IMR-90 (cell line): ENCODE measurements around the gene PYY. TPM values are rescaled to one million over a fixed set of nuclear protein-coding genes. Genes with fewer than 3 reads are reported as not detected.

Source experiments
- ATAC-seq: fragments of 200-7000 bp; cut with Tn5 transposase; 2 replicates; pipeline ENCODE4 v1.9.1; 2020; ENCODE audit warnings: low read depth, mild to moderate bottlenecking, moderate library complexity
- BruUV-seq: library from RNA; stranded (reverse); fragments of 400-500 nt; replicated peaks from 2 replicates; lab custom pipeline; 2021; lab: Mats Ljungman, UMichigan
- CTCF ChIA-PET: fragments of 300-600 bp; formaldehyde crosslinking; extraction: SDS; loops from one replicate; lab custom pipeline; 2021; ENCODE audit warnings: antibody characterized with exemption; lab: Yijun Ruan, JAX
- POLR2A ChIA-PET: fragments of 300-600 bp; sonication (Branson Sonifier 250); formaldehyde crosslinking; loops from one replicate; lab custom pipeline; 2022; ENCODE audit warnings: antibody characterized with exemption; ENCODE audit not compliant: unreplicated experiment; lab: Charles Lee
- DNase-seq: peaks from one replicate; pipeline ENCODE4 v3.0.0; 2013
- H2AFZ ChIP-seq: replicated peaks from 2 replicates; pipeline ENCODE3; 2013; ENCODE audit warnings: low read length, mild to moderate bottlenecking; ENCODE audit not compliant: poor library complexity
- H2AK5ac ChIP-seq: 2 replicates; pipeline ENCODE4 v1.6.1; 2013; ENCODE audit warnings: low read depth, low read length, inconsistent platforms
- H2AK9ac ChIP-seq: replicated peaks from 2 replicates; pipeline ENCODE3; 2013; ENCODE audit warnings: mild to moderate bottlenecking, low read depth, low read length, moderate library complexity; ENCODE audit not compliant: poor library complexity
- H2BK120ac ChIP-seq: 2 replicates; pipeline ENCODE4 v1.6.1; 2013; ENCODE audit warnings: low read depth, low read length, inconsistent platforms
- H2BK15ac ChIP-seq: 3 replicates; pipeline ENCODE4 v1.6.1; 2013; ENCODE audit warnings: low read depth, low read length, inconsistent platforms
- H2BK20ac ChIP-seq: 2 replicates; pipeline ENCODE4 v1.6.1; 2013; ENCODE audit warnings: low read depth, mild to moderate bottlenecking, inconsistent platforms, low read length, moderate library complexity
- H2BK5ac ChIP-seq: 2 replicates; pipeline ENCODE4 v1.6.1; 2013; ENCODE audit warnings: mild to moderate bottlenecking, low read depth, low read length, inconsistent platforms; ENCODE audit not compliant: poor library complexity, severe bottlenecking
- H3K14ac ChIP-seq: replicated peaks from 2 replicates; pipeline ENCODE4 v1.6.1; 2013; ENCODE audit warnings: low read depth, low read length, inconsistent platforms
- H3K18ac ChIP-seq: 2 replicates; pipeline ENCODE4 v1.6.1; 2013; ENCODE audit warnings: low read depth, low read length, control low read depth
- H3K23ac ChIP-seq: 2 replicates; pipeline ENCODE4 v1.6.1; 2013; ENCODE audit warnings: low read depth, low read length, inconsistent platforms
- H3K27ac ChIP-seq: 2 replicates; pipeline ENCODE4 v1.5.1; 2013; ENCODE audit warnings: mild to moderate bottlenecking, control low read depth, low read length; ENCODE audit not compliant: insufficient read depth
- H3K27me3 ChIP-seq: 2 replicates; pipeline ENCODE4 v1.6.1; 2013; ENCODE audit warnings: low read length; ENCODE audit not compliant: control insufficient read depth, insufficient read depth
- H3K36me3 ChIP-seq: 2 replicates; pipeline ENCODE4 v1.6.1; 2013; ENCODE audit warnings: low read length, mixed read lengths; ENCODE audit not compliant: control insufficient read depth, insufficient read depth
- H3K4ac ChIP-seq: 2 replicates; pipeline ENCODE4 v1.6.1; 2013; ENCODE audit warnings: low read depth, low read length, inconsistent platforms
- H3K4me1 ChIP-seq: 2 replicates; pipeline ENCODE4 v1.6.1; 2013; ENCODE audit warnings: low read length, mixed read lengths; ENCODE audit not compliant: control insufficient read depth, insufficient read depth
- H3K4me2 ChIP-seq: 2 replicates; pipeline ENCODE4 v1.6.1; 2013; ENCODE audit warnings: low read depth, mild to moderate bottlenecking, control low read depth, low read length, moderate library complexity
- H3K4me3 ChIP-seq: 2 replicates; pipeline ENCODE4 v1.5.1; 2013; ENCODE audit warnings: low read depth, mild to moderate bottlenecking, control low read depth, low read length, moderate library complexity; ENCODE audit not compliant: insufficient read depth
- H3K56ac ChIP-seq: 2 replicates; pipeline ENCODE4 v1.6.1; 2013; ENCODE audit warnings: low read length, inconsistent platforms; ENCODE audit not compliant: insufficient read depth; ENCODE audit errors: extremely low read depth
- H3K79me1 ChIP-seq, 2 experiments: 2 replicates each; pipeline ENCODE4 v1.6.1; 2013; ENCODE audit warnings: low read length in 2 of 2, inconsistent platforms in 1 of 2, low read depth in 1 of 2
- H3K9ac ChIP-seq: 2 replicates; pipeline ENCODE4 v1.6.1; 2013; ENCODE audit warnings: low read depth, low read length, control low read depth
- H3K9me1 ChIP-seq: 2 replicates; pipeline ENCODE4 v1.6.1; 2013; ENCODE audit warnings: low read length, inconsistent platforms; ENCODE audit not compliant: insufficient read depth
- H3K9me3 ChIP-seq: 2 replicates; pipeline ENCODE4 v1.6.1; 2013; ENCODE audit warnings: low read length; ENCODE audit not compliant: control insufficient read depth, insufficient read depth
- H4K20me1 ChIP-seq: 2 replicates; pipeline ENCODE4 v1.6.1; 2013; ENCODE audit warnings: low read length, inconsistent platforms; ENCODE audit not compliant: insufficient read depth
- H4K5ac ChIP-seq: 2 replicates; pipeline ENCODE4 v1.6.1; 2013; ENCODE audit warnings: mild to moderate bottlenecking, low read depth, low read length, control low read depth
- H4K8ac ChIP-seq, 2 experiments: 2 replicates each; pipeline ENCODE4 v1.6.1; 2013; ENCODE audit warnings: low read depth in 2 of 2, low read length in 2 of 2, control low read depth in 1 of 2, inconsistent platforms in 1 of 2
- H4K91ac ChIP-seq: 2 replicates; pipeline ENCODE4 v1.6.1; 2013; ENCODE audit warnings: low read depth, low read length, inconsistent platforms; ENCODE audit not compliant: insufficient read depth
- BHLHE40 ChIP-seq: fragments of 150-350 bp; IDR thresholded peaks from 2 replicates; pipeline ENCODE4 v1.6.1; 2016; ENCODE audit warnings: mild to moderate bottlenecking, low read depth, low read length
- CEBPB ChIP-seq: IDR thresholded peaks from 2 replicates; pipeline ENCODE4 v1.6.1; 2012; ENCODE audit warnings: low read depth, low read length, improper control_type of control experiment
- CHD1 ChIP-seq: IDR thresholded peaks from 2 replicates; pipeline ENCODE4 v1.6.1; 2012; ENCODE audit warnings: low read depth, low read length, improper control_type of control experiment
- FOS ChIP-seq: fragments of 150-350 bp; IDR thresholded peaks from 2 replicates; pipeline ENCODE4 v1.6.1; 2016; ENCODE audit warnings: low read depth, low read length
- MAFK ChIP-seq: IDR thresholded peaks from 2 replicates; pipeline ENCODE4 v1.6.1; 2012; ENCODE audit warnings: low read depth, low read length, improper control_type of control experiment
- MAZ ChIP-seq: IDR thresholded peaks from 2 replicates; pipeline ENCODE4 v1.6.1; 2012; ENCODE audit warnings: low read depth, mild to moderate bottlenecking, low read length, improper control_type of control experiment, moderate library complexity, borderline replicate concordance
- MXI1 ChIP-seq: IDR thresholded peaks from 2 replicates; pipeline ENCODE4 v1.6.1; 2012; ENCODE audit warnings: low read depth, mild to moderate bottlenecking, low read length, moderate library complexity, borderline replicate concordance
- NFE2L2 ChIP-seq: fragments of 150-350 bp; IDR thresholded peaks from 2 replicates; pipeline ENCODE4 v1.6.1; 2016; ENCODE audit warnings: low read depth, mild to moderate bottlenecking, low read length
- POLR2A ChIP-seq: IDR thresholded peaks from 2 replicates; pipeline ENCODE4 v1.6.1; 2012; ENCODE audit warnings: mild to moderate bottlenecking, low read depth, low read length
- RAD21 ChIP-seq: IDR thresholded peaks from 2 replicates; pipeline ENCODE4 v1.6.1; 2012; ENCODE audit warnings: low read length, improper control_type of control experiment
- RCOR1 ChIP-seq: IDR thresholded peaks from 2 replicates; pipeline ENCODE4 v1.6.1; 2012; ENCODE audit warnings: mild to moderate bottlenecking, low read length, improper control_type of control experiment; ENCODE audit not compliant: insufficient replicate concordance
- RFX5 ChIP-seq: IDR thresholded peaks from 2 replicates; pipeline ENCODE4 v1.8.0; 2012; ENCODE audit warnings: low read depth, mild to moderate bottlenecking, low read length, moderate library complexity
- SMC3 ChIP-seq: fragments of 150-350 bp; IDR thresholded peaks from 2 replicates; pipeline ENCODE4 v1.6.1; 2016; ENCODE audit warnings: low read depth, mild to moderate bottlenecking, antibody characterized with exemption, low read length, moderate library complexity
- WGBS, 2 experiments: methylation state at CpG; one replicate each; pipeline versions ENCODE4 v1.1.5 to v1.1.7; 2013; ENCODE audit warnings: missing lambda C conversion rate in 2 of 2; ENCODE audit not compliant: insufficient read length in 1 of 2; ENCODE audit errors: extremely low coverage in 2 of 2; 5-methylcytosine and 5-hydroxymethylcytosine counted together
- dilution Hi-C: fragments of 300-500 bp; cut with HindIII; formaldehyde crosslinking; loops from one replicate; pipeline ENCODE4 v1.14.3; 2018; ENCODE audit warnings: low sequenced_read_pairs; ENCODE audit not compliant: unreplicated experiment
- in situ Hi-C: fragments of 300-500 bp; cut with MboI; formaldehyde crosslinking; loops from 3 replicates; pipeline ENCODE4 v1.14.3; 2019; ENCODE audit warnings: low sequenced_read_pairs, inconsistent platforms, mixed read lengths
- intact Hi-C: fragments of 100-400 bp; cut with micrococcal nuclease; formaldehyde crosslinking; loops from 2 replicates; pipeline ENCODE4 v1.10.0; 2022
- polyA plus RNA-seq, 3 experiments: library from polyadenylated mRNA; depleted of rRNA; stranded (reverse); fragments of >200 nt; gene quantifications; 2 replicates each; pipeline ENCODE4 v1.2.3, GENCODE V29; 2012; ENCODE audit warnings: low replicate concordance in 1 of 3
- total RNA-seq: library from RNA; depleted of rRNA; stranded (reverse); fragments of >200 nt; gene quantifications from 2 replicates; pipeline ENCODE4 v1.2.3, GENCODE V29; 2012
- TF ChIP-seq, protein P1 (sequence below): fragments of 150-350 bp; IDR thresholded peaks from 2 replicates; pipeline ENCODE4 v1.6.1; 2016; ENCODE audit warnings: low read depth, mild to moderate bottlenecking, low read length, moderate library complexity, borderline replicate concordance
- TF ChIP-seq, protein P2 (sequence below): conservative IDR thresholded peaks from 2 replicates; pipeline ENCODE4 v1.5.1; 2012; ENCODE audit warnings: mild to moderate bottlenecking, low read depth, low read length, improper control_type of control experiment
- TF ChIP-seq, protein P3 (sequence below): fragments of 150-350 bp; IDR thresholded peaks from 2 replicates; pipeline ENCODE4 v1.6.1; 2017; ENCODE audit warnings: mild to moderate bottlenecking, antibody characterized with exemption, low read length, low read depth

Gene PYY
- total and polyA plus RNA-seq, 2 of the 4 experiments (the other 2 are of a cell fraction): not detected

DNA sequence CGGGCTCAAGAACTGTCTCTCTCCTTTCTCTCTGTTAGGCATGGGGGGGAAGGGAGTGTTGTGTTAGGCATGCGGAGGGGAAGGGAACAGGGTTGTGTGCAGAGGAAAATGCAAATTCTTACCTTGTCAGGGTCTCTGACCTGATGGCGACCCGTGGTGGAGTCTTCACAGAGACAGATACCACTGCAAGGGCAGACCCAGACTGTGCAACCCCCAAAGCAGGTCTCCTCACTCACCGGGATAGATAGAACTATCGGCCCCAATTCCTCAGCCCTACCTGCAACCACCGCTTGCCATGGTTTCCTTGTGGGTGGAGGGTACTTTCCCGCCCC, 36.8 kb downstream of the PYY start:
- H3K27ac ChIP-seq: no peak overlapping the region
- no peak overlapping the region for H3K56ac ChIP-seq
- H3K9ac ChIP-seq: no peak overlapping the region
- no peak overlapping the region for H2BK120ac ChIP-seq
- no peak for TF ChIP-seq CHD1
- no peak for TF ChIP-seq FOS
- no peak for TF ChIP-seq NFE2L2
- TF ChIP-seq POLR2A: no peak
- no peak for TF ChIP-seq CEBPB
- no peak for TF ChIP-seq SMC3
- no peak for TF ChIP-seq MAFK
- no peak for TF ChIP-seq RAD21
- no peak for TF ChIP-seq MXI1
- no peak for TF ChIP-seq MAZ
- TF ChIP-seq RFX5: no peak
- TF ChIP-seq, protein P1, sequence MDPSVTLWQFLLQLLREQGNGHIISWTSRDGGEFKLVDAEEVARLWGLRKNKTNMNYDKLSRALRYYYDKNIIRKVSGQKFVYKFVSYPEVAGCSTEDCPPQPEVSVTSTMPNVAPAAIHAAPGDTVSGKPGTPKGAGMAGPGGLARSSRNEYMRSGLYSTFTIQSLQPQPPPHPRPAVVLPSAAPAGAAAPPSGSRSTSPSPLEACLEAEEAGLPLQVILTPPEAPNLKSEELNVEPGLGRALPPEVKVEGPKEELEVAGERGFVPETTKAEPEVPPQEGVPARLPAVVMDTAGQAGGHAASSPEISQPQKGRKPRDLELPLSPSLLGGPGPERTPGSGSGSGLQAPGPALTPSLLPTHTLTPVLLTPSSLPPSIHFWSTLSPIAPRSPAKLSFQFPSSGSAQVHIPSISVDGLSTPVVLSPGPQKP: no peak
- TF ChIP-seq, protein P2, sequence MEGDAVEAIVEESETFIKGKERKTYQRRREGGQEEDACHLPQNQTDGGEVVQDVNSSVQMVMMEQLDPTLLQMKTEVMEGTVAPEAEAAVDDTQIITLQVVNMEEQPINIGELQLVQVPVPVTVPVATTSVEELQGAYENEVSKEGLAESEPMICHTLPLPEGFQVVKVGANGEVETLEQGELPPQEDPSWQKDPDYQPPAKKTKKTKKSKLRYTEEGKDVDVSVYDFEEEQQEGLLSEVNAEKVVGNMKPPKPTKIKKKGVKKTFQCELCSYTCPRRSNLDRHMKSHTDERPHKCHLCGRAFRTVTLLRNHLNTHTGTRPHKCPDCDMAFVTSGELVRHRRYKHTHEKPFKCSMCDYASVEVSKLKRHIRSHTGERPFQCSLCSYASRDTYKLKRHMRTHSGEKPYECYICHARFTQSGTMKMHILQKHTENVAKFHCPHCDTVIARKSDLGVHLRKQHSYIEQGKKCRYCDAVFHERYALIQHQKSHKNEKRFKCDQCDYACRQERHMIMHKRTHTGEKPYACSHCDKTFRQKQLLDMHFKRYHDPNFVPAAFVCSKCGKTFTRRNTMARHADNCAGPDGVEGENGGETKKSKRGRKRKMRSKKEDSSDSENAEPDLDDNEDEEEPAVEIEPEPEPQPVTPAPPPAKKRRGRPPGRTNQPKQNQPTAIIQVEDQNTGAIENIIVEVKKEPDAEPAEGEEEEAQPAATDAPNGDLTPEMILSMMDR: no peak
- no peak for TF ChIP-seq RCOR1
- TF ChIP-seq BHLHE40: no peak
- TF ChIP-seq, protein P3, sequence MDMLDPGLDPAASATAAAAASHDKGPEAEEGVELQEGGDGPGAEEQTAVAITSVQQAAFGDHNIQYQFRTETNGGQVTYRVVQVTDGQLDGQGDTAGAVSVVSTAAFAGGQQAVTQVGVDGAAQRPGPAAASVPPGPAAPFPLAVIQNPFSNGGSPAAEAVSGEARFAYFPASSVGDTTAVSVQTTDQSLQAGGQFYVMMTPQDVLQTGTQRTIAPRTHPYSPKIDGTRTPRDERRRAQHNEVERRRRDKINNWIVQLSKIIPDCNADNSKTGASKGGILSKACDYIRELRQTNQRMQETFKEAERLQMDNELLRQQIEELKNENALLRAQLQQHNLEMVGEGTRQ: no peak
- H3K9me1 ChIP-seq: peaks cover 3% of the 10 kb centered on the region; the same call in 1 of the 2 replicates
- 60% methylated on average over 2 of the region's 8 CpGs; no CpG with 5 or more reads in 1 of the 2 experiments for WGBS, 2 experiments
- ChIA-PET POLR2A (no interaction called here), CTCF (no interaction called here)
- dilution Hi-C loops (no loop called here), in situ Hi-C loops (no loop called here), intact Hi-C loops (no loop called here)
- H3K36me3 ChIP-seq: no peaks in the 10 kb centered on the region
- no peaks in the 10 kb centered on the region for H4K20me1 ChIP-seq
- no peak overlapping the region for H2BK20ac ChIP-seq
- no peak overlapping the region for H2AFZ ChIP-seq
- no peak overlapping the region for H2AK5ac ChIP-seq
- H4K5ac ChIP-seq: no peak overlapping the region
- ATAC-seq (no peak), DNase-seq (no peak)
- peaks cover 66% of the 10 kb centered on the region for H3K27me3 ChIP-seq
- no peaks in the 10 kb centered on the region for H3K79me1 ChIP-seq
- no peaks in the 10 kb centered on the region for H3K4me1 ChIP-seq
- H3K23ac ChIP-seq: no peak overlapping the region
- no peak overlapping the region for H4K91ac ChIP-seq
- H2BK15ac ChIP-seq: no peak overlapping the region
- no peak overlapping the region for H2BK5ac ChIP-seq
- no peak overlapping the region for H2AK9ac ChIP-seq
- H3K9me3 ChIP-seq: no peaks in the 10 kb centered on the region
- no peak overlapping the region for H4K8ac ChIP-seq
- H3K4me2 ChIP-seq: no peak overlapping the region
- H3K4me3 ChIP-seq: no peak overlapping the region
- no TSS peak for BruUV-seq
- H3K4ac ChIP-seq: no peak overlapping the region
- no peak overlapping the region for H3K18ac ChIP-seq
- H3K14ac ChIP-seq: no peak overlapping the region
